ENCODE data around the gene LEFTY1.
A peak's percentile ranks its signal among the peaks of the same experiment; 100 is the strongest.
"Not testable (repeated sequence)": the region's sequence is repeated elsewhere in the genome, so short reads cannot be mapped to it uniquely, and the experiment has no call there.

The LEFTY1 gene

DNA sequence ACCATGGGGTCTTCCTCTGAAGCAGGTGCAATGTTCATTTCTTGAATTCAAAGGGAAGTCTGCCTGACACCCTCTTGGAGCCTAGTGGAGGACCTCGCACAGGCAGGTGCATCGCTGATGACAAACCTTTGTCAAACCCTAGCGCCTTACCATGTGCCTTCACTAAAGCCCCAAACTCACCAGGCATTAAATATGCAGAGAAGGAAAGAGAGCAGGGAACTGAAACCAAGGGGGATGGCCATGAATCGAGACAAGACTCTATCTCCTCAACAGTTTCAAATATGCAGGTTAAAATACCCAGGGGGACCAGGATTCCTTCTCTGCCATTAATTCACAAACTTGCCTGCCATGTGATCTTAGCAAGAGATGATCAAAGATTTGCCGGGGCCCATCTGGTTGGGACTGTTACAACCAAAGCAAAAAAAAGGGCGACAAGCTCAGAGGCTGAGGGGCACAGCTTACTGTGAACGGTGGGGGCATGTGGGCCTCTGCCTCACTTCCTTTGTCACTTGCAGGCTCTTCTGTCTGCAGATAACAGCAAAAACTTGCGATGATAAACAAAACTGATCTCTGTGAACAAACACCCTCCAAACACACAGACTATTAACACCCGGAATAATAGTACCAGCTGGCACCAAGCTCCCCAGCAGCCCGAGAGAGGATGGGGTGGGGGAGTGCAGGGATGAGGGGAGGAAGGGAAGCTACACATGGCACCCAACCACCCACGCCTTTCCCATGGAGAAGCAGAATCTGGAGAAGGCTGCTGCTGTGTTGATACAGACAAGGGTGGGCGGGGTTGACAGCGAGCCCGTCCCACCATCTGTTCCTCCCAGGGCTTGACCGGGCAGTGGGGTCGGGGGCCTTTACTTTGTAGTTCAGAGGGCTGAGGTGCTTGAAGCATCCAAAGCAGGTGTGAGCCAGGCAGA is 40.7 kb downstream of the LEFTY1 start:
- no peak for DNase-seq (ENCODE audit: low spot score)

GRCh38 chr1:225847610-225848009 is 41.3 kb downstream of the LEFTY1 start:
- DNase-seq (ENCODE audit: low spot score): no peak

GRCh38 chr1:225846331-225847310 is 42.3 kb downstream of the LEFTY1 start:
- no peak for DNase-seq (ENCODE audit: low spot score)

DNA sequence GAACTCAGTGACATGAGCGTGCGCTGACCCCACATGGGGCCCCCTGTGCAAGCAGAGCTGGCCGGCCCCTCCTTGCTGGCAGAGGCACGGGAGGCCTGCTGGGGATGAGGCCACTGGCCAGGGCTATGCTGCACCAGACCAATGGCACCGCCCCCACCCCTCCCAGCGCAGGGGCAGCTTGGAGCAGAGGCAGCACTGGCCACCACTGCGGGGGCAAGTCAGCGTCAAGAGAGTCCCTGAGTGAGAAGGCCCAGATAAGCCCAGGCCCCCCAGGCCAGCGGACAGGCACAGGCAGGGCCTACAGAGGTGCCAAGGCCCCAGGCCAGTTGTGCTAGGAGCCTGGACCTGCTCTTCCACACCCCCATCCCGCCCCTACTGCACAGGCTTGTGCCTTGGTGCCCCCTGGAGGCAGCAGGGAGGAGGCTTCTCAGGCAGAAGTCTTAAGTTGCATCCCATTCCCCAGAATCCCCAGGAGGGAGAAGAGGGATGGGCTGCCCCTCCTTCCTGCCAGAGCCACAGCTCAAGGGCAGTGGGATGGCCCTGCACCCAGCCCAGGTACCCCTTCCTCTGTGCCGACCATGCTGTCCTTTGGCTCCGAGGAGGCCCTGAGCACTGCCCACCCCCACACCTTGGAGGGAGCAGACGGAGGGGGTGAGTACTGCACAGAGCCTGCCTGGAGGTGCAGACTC is 43.2 kb downstream of the LEFTY1 start:
- peak; percentile 22 for DNase-seq (ENCODE audit: low spot score)

- no peak for DNase-seq (ENCODE audit: low spot score)
Measured at GRCh38 chr1:225845097-225845496, 43.8 kb downstream of the LEFTY1 start.

DNA sequence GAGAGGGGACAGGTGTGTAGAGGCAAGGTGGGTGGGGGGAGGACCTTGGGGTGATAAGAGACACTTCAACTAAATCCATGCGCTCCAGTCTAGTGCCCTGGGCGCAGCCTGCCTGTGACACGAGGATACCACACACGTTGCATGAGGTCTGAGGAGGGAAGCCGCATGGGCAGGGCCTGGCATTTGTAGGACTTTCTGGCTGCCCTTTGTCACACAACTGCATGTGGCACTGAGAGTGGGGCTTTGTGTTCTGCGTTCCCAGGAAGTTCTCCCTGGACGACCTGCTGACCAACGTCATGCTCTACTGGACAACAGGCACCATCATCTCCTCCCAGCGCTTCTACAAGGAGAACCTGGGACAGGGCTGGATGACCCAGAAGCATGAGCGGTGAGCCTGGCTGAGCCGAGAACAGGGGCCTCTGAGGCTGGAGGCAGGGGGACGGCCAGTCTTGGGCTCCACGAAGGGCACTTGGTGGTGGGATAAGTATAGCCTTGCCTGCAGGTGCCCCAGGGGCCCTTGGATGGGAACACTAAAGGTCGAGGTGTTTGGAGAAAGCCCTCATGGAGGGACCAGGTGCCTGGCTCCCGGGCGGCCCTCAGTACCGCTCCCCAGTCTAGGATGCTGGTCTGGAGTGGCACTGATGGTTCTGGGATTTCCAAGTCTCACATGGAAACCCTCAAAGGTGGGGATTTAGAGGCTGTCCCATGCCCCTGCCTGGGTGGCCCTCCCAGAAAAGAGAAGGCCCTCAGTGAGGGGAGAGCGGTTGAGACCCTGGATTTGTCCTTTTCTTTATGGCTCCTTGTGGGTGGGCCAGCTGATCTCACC is 44.5 kb downstream of the LEFTY1 start:
- no peak for DNase-seq (ENCODE audit: low spot score)

DNA sequence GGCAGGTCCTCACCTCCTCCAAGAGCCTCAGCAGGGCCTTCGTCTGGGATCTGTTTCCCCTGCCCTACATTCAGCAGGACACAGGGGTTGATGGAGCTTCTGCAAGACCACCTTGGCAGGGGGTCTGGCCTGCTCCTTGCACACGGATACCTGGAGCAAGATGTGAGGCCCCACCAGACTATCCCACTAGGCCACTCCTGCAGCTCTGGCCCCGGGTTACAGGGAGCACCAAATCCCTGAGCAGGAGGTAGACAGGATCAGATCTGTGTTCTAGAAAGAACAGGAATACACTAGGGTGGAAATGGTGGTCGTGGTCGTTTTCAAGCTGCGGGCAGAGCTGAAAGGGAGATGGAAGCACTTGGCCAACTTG is 45.5 kb downstream of the LEFTY1 start:
- DNase-seq (ENCODE audit: low spot score): no peak

- DNase-seq (ENCODE audit: low spot score): no peak
Measured at GRCh38 chr1:225842788-225843425, 46.0 kb downstream of the LEFTY1 start.

- no peak for DNase-seq (ENCODE audit: low spot score)
Measured at GRCh38 chr1:225842074-225842473, 46.9 kb downstream of the LEFTY1 start.

GRCh38 chr1:225840713-225841112 is 48.2 kb downstream of the LEFTY1 start:
- DNase-seq (ENCODE audit: low spot score): no peak

DNA sequence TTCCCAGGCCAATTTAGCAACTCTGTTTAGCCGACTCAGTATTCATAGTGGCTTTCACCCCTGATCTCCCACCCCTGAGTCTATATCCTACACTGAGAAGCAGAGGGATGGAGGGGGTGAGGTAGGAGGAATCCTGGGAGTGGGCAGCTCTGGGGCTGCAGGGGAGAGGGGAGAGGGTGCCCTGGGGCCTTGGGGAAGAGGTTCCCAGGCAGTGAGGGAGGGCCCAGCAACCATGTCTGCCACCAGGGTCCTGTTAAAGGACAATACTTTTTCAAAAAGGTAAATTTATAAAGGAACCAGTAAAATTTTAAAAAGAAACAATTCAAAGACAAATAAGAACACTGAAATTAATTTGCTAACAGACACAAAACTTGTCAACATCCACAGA is 48.7 kb downstream of the LEFTY1 start:
- no peak for DNase-seq (ENCODE audit: low spot score)

GRCh38 chr1:225838793-225839192 is 50.2 kb downstream of the LEFTY1 start:
- no peak for DNase-seq (ENCODE audit: low spot score)

DNA sequence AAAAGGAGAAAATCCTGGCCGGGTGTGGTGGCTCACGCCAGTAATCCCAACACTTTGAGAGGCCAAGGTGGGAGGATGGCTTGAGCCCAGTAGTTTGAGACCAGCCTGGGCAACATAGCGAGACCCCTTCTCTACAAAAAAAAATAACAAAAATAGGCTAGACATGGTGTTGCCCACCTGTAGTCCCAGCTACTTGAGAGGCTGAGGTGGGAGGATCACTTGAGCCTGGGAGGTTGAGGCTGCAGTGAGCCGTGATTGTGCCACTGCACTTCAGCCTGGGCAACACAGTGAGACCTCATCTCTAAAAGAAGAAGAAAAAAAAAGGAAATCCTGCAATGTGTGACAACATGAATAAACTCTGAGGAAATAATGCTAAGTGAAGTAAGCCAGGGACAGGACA is 52.6 kb downstream of the LEFTY1 start:
- not testable (repeated sequence) for DNase-seq (ENCODE audit: low spot score)
